Stimulated activated CD4-positive, alpha-beta T cell treated with anti-CD3 and anti-CD28 coated beads, Interleukin-1b, Interleukin-23, amount 100 ng/mL, for 24 hours (primary cell): ENCODE measurements around the gene EFHC2.

Experiments used
- DNase-seq, 4 experiments: peaks; one replicate each; pipeline ENCODE4 v3.0.0-alpha.2; 2020; ENCODE audit warnings: low read depth in 4 of 4, low spot score in 1 of 4

Gene EFHC2

GRCh38 chrX:44343412-44344141 is at the start of gene EFHC2:
TSS of gene EFHC2 (minus strand) at chrX:44343672. CDS start at chrX:44343588, 84 bp downstream.
- peak in 2 of 4 experiments; percentile 10 to 14 for DNase-seq

- DNase-seq = no peak
Measured at GRCh38 chrX:44392767-44393166, 49.3 kb upstream of the EFHC2 start.

- DNase-seq = no peak
Measured at GRCh38 chrX:44384688-44385338, 41.3 kb upstream of the EFHC2 start.

GRCh38 chrX:44382871-44383270 is 39.4 kb upstream of the EFHC2 start:
- no peak for DNase-seq

- no peak for DNase-seq
Measured at GRCh38 chrX:44352758-44353157, 9.3 kb upstream of the EFHC2 start.

GRCh38 chrX:44349561-44349960 is 6.1 kb upstream of the EFHC2 start:
- DNase-seq = no peak

- no peak for DNase-seq
Measured at GRCh38 chrX:44344687-44345086, 1.2 kb upstream of the EFHC2 start.

- DNase-seq = peak in 3 of 4 experiments; percentile 4 to 22 (median 18)
Measured at GRCh38 chrX:44344194-44344593, 722 bp upstream of the EFHC2 start.

GRCh38 chrX:44342866-44343265 is 606 bp downstream of the EFHC2 start:
- DNase-seq = no peak

GRCh38 chrX:44338361-44338760 is 5.1 kb downstream of the EFHC2 start:
- DNase-seq = no peak

- no peak for DNase-seq
Measured at GRCh38 chrX:44332437-44332836, 11.0 kb downstream of the EFHC2 start.

- no peak for DNase-seq
Measured at GRCh38 chrX:44330227-44330626, 13.2 kb downstream of the EFHC2 start.

- no peak for DNase-seq
Measured at GRCh38 chrX:44319550-44319949, 23.9 kb downstream of the EFHC2 start.

GRCh38 chrX:44317181-44317580 is 26.3 kb downstream of the EFHC2 start:
- no peak for DNase-seq

- no peak for DNase-seq
Measured at GRCh38 chrX:44314808-44315207, 28.7 kb downstream of the EFHC2 start.

- DNase-seq = no peak
Measured at GRCh38 chrX:44314259-44314734, 29.2 kb downstream of the EFHC2 start.

- DNase-seq = no peak
Measured at GRCh38 chrX:44312421-44312820, 31.1 kb downstream of the EFHC2 start.

- no peak for DNase-seq
Measured at GRCh38 chrX:44310227-44310626, 33.2 kb downstream of the EFHC2 start.

GRCh38 chrX:44308869-44309268 is 34.6 kb downstream of the EFHC2 start:
- no peak for DNase-seq

- DNase-seq = no peak
Measured at GRCh38 chrX:44306356-44306755, 37.1 kb downstream of the EFHC2 start.

- DNase-seq = no peak
Measured at GRCh38 chrX:44305921-44306320, 37.6 kb downstream of the EFHC2 start.

- DNase-seq = no peak
Measured at GRCh38 chrX:44303119-44303518, 40.4 kb downstream of the EFHC2 start.

- DNase-seq = no peak
Measured at GRCh38 chrX:44299177-44299576, 44.3 kb downstream of the EFHC2 start.
